HG03354 (cell line): ENCODE results near the gene RPS6KA5.
"Not testable (repeated sequence)": the region's sequence is repeated elsewhere in the genome, so short reads cannot be mapped to it uniquely, and the experiment has no call there.

Source experiments
- ATAC-seq: cut with Tn5 transposase; IDR thresholded peaks from one replicate; pipeline ENCODE4 v1.9.1; 2021; ENCODE audit warnings: mild to moderate bottlenecking; ENCODE audit not compliant: unreplicated experiment, poor library complexity, severe bottlenecking

The RPS6KA5 gene

GRCh38 chr14:91060351-91061055, at the start of gene RPS6KA5:
Gene RPS6KA5 (minus strand): TSS chr14:91060641. CDS start chr14:91060434, 207 bp downstream.
- ATAC-seq, result peak; percentile 83

- ATAC-seq, result no peak
Observed at GRCh38 chr14:91108941-91109611, 48.6 kb upstream of the RPS6KA5 start.

GRCh38 chr14:91103116-91103515, 42.7 kb upstream of the RPS6KA5 start:
- no peak for ATAC-seq

GRCh38 chr14:91100102-91100501, 39.7 kb upstream of the RPS6KA5 start:
- ATAC-seq, result no peak

GRCh38 chr14:91098591-91098990, 38.1 kb upstream of the RPS6KA5 start:
- ATAC-seq, result no peak

GRCh38 chr14:91097657-91098056, 37.2 kb upstream of the RPS6KA5 start:
- not testable (repeated sequence) for ATAC-seq

GRCh38 chr14:91095178-91095577, 34.7 kb upstream of the RPS6KA5 start:
- ATAC-seq, result no peak

DNA sequence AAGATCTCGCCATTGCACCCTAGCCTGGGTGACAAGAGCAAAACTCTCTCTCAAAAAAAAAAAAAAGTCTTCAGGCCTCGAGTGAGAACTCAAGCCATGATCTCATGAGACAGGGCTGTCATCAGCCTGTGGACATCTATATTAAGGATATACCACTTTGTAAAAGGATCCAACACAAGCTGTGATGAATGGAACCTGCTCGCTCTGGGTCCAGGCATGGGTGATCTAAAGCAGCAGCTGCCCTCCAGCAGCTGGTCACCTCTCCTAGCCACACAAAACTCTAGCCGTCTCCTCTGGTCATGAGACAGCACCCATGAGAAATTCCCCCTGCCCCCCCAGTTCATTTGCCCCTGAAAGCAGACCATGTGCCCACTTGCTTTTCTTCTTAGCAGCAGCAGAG, 34.3 kb upstream of the RPS6KA5 start:
- ATAC-seq, result no peak

DNA sequence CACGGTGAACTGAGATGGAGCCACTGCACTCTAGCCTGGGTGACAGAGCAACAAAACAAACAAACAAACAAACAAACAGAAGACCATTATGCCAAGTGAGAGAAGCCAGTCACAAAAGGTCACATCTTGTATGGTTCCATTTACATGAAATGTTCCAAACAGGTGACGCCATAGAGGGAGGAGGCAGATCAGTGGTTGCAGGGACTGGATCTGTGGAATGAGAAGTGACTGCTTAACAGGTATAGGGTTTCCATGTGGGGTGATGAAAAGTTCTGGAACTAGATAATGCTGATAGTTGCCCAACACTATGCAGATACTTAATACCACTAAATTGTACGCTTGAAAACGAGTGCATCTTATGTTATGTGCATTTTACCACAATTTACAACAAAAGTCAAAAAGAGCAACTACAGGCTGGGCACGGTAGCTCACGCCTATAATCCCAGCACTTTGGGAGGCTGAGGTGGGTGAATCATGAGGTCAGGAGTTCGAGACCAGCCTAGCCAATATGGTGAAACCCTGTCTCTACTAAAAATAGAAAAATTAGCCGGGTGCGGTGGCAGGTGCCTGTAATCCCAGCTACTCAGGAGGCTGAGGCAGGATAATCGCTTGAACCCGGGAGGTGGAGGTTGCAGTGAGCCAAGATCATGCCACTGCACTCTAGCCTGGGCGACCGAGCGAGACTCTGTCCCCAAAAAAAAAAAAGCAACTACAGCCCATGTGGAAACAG, 33.5 kb upstream of the RPS6KA5 start:
- ATAC-seq, result not testable (repeated sequence)

- ATAC-seq, result no peak
Observed at GRCh38 chr14:91092073-91092472, 31.6 kb upstream of the RPS6KA5 start.

DNA sequence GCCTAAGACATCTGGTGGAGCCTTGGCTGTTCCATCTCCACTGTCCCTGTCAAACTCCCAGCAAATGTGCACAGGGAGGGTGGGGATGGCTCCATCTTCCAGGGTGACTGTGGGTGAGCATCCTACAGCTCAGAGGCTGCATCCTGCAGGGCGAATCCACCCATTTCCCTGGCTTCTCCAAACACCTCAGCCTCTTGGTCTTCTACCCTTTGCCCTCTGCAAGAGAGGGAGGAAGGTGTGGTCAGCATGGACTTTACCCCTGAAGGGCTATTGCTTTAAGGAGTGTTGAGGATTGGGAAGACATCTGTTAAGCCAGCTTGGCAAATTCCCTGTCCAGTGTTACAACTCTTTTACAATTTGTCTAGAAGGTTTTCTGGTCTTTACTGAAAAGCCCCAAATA, 30.3 kb upstream of the RPS6KA5 start:
- no peak for ATAC-seq

- no peak for ATAC-seq
Observed at GRCh38 chr14:91089958-91090535, 29.6 kb upstream of the RPS6KA5 start.

- ATAC-seq, result no peak
Observed at GRCh38 chr14:91088585-91089235, 28.3 kb upstream of the RPS6KA5 start.

DNA sequence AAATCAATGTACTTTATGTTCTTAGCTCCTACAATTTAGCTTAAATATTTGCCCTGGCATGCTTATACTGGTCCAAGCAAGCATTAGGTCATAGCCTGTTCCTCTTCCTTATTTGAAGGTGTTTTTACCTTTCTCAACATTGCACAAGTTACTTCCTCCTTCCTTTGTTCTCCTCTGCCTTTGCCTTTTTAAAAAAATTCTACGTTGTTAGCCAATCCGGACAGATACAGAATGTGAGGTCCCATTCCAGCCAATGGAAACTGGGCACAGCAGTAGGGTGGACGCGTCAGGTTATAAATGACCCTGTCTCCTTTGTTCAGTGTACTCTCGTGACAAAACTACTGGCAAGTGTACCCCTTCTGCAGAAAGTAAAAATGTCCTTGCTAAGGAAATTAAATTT, 27.0 kb upstream of the RPS6KA5 start:
- ATAC-seq, result not testable (repeated sequence)

GRCh38 chr14:91084516-91084915, 24.1 kb upstream of the RPS6KA5 start:
- no peak for ATAC-seq

DNA sequence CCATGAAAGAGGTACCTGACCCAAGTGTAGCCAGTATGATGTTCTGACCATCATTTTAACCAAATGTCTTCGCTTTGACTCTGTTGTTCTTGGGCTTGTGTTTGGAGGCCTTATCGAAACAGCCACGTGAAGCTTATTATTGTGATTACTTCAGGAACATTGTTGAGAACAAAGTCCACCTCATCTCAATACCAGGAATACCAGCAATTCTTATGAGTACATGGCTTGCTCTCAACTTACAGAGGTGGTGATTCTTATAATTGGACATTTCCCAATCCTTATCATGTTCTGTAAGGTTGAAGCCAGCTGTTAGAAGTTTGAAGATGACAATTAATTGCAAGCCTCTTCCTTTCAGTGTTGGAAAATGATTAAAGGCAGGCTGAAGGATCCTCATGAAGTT, 21.8 kb upstream of the RPS6KA5 start:
- no peak for ATAC-seq

DNA sequence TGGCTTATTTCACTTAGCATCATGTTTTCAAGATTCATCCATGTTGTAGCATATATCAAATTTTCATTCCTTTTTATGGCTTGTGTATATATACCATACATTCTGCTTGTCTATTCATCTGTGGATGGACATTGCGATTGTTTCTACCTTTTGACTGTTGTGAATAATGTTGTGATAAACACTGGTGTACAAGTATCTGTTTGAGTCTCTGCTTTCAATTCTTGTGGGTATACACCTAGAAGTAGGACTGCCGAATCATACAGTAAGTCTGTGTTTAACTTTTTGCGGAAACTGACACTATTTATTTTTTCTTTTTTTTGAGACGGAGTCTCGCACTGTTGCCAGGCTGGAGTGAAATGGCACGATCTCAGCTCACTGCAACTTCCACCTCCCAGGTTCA, 19.6 kb upstream of the RPS6KA5 start:
- ATAC-seq, result no peak

DNA sequence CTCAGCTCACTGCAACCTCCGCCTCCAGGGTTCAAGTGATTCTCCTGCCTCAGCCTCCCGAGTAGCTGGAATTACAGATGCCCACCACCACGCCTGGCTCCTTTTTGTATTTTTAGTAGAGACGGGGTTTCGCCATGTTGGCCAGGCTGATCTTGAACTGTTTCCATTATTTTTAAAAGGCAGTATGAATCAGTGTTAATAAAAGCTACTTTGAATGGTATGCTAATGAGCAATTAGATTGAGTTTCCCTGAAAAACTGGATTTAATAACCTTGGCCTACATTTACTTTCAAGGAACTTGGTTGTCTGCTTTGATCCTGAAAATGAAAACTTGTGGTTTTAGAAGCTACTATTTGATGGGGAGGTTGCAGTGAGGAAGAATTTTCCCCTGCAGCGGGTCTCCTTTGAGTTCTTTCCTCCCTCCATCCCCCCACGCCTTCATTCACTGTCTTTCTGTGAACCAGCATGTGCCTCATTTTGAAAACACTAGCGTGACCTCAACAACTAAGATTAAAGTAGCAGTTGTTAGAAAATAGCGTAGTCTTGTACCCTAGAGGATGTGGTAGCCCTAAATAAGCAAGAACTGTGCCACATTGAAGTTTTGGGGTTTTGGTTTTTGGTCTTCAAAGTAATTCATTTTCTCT, 17.8 kb upstream of the RPS6KA5 start:
- ATAC-seq, result peak; percentile 55

DNA sequence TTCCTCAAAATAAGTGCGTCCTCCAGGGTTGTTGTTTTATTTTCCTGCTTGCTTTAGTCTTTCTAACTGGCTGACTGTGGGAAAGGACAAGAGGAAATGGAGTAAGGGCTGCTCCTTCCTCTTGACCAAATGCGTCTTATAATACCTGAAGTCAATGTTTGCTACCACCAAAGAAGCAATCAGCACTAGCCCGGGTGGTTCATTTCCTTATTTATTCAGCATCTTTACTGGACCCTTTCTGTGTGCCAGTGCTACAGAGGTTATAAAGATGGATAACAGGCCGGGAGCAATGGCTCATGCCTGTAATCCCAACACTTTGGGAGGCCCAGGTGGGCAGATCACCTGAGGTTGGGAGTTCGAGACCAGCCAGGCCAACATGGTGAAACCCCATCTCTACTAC, 15.1 kb upstream of the RPS6KA5 start:
- ATAC-seq, result no peak
